Muscle of leg (tissue), 11 donors: ENCODE results near the gene IFT172. TPM values are rescaled to one million over a fixed set of nuclear protein-coding genes. Genes with fewer than 3 reads are reported as not detected.

Experiments
- DNase-seq: peaks from one replicate; pipeline ENCODE4 v3.0.0; 2013
- H3K27ac ChIP-seq: one replicate; pipeline ENCODE4 v1.5.1; 2013; ENCODE audit warnings: mild to moderate bottlenecking, low read length, control low read depth
- H3K27me3 ChIP-seq: one replicate; pipeline ENCODE4 v1.6.1; 2013; ENCODE audit warnings: low read length; ENCODE audit not compliant: control insufficient read depth, insufficient read depth
- H3K36me3 ChIP-seq: one replicate; pipeline ENCODE4 v1.6.1; 2013; ENCODE audit warnings: low read length; ENCODE audit not compliant: control insufficient read depth, insufficient read depth
- H3K4me1 ChIP-seq: one replicate; pipeline ENCODE4 v1.6.1; 2013; ENCODE audit warnings: low read length; ENCODE audit not compliant: control insufficient read depth, insufficient read depth
- H3K4me3 ChIP-seq: one replicate; pipeline ENCODE4 v1.5.1; 2013; ENCODE audit warnings: low read length, control low read depth
- H3K9me3 ChIP-seq: replicated peaks from 2 replicates; pipeline ENCODE4 v1.6.1; 2013; ENCODE audit warnings: low read depth, low read length; ENCODE audit not compliant: control insufficient read depth
- WGBS: methylation state at CpG from one replicate; pipeline ENCODE4 v1.1.5; 2013; ENCODE audit warnings: missing lambda C conversion rate; ENCODE audit not compliant: insufficient coverage; 5-methylcytosine and 5-hydroxymethylcytosine counted together
- polyA plus RNA-seq, 8 donors: library from polyadenylated mRNA; unstranded; fragments of 120-200 nt; gene quantifications; one replicate each; pipeline versions ENCODE4 v1.2.1 to v1.2.3, GENCODE V29; 2013; ENCODE audit warnings: inconsistent platforms in 1 of 8, low replicate concordance in 1 of 8; ENCODE audit not compliant: insufficient read length in 8 of 8, insufficient read depth in 1 of 8
- total RNA-seq: library from RNA; stranded (reverse); fragments of 120-200 nt; gene quantifications from one replicate; pipeline ENCODE4 v1.2.4, GENCODE V29; 2013

The IFT172 gene
- total and polyA plus RNA-seq, 9 donors: 14.4 to 29.3 (median 19.6) TPM

DNA sequence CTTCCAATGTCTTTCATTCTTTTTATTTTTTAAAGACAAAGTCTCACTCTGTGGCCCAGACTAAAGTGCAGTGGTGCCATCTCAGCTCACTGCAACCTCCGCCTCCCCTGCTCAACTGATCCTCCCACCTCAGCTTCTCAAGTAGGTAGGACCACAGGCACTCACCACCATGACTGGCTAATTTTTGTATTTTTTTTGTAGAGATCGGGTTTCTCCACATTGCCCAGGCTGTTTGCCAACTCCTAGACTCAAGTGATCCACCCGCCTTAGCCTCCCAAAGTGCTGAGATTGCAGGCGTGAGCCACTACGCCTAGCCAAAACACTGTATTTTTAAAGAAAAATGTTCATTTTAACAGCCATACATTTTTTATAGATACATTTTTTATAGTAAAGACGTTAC lies 19.8 kb upstream of the IFT172 start:
- Histone ChIP-seq H3K27ac (no peak overlapping the region), H3K4me1 (no peaks in the 10 kb centered on the region), H3K9me3 (no peaks in the 10 kb centered on the region), H3K36me3 (no peaks in the 10 kb centered on the region), H3K27me3 (peaks cover 6% of the 10 kb centered on the region), H3K4me3 (no peak overlapping the region)
- DNase-seq: no peak
- no CpG with 5 or more reads among the region's 6 CpGs for WGBS

DNA sequence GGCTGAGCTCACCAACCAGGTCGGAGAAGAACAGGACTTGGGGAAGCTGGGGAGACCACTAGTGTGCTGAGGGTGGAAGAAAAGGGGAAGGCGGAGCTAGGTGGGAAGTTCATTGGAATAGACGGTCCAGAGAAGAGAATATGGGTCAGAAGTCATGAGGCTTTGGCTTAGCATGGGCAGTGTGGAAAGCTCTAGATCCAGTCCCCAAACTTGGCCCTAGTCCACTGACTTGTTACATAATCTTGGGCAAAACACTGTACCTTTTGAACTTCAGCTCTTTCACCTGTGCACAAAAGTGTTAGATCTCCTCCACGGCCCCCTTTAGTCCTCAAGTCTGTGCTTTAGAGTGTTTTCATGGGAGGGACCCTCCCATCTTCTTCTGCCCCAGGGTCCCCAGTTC lies 17.8 kb upstream of the IFT172 start:
- Histone ChIP-seq H3K9me3 (no peaks in the 10 kb centered on the region), H3K36me3 (no peaks in the 10 kb centered on the region), H3K4me1 (no peaks in the 10 kb centered on the region), H3K4me3 (no peak overlapping the region), H3K27me3 (peaks cover 6% of the 10 kb centered on the region), H3K27ac (no peak overlapping the region)
- 70% methylated on average over 3 of the region's 4 CpGs for WGBS
- no peak for DNase-seq

GRCh38 chr2:27506587-27506986 lies 17.0 kb upstream of the IFT172 start:
- DNase-seq: no peak
- Histone ChIP-seq H3K27me3 (peaks cover 6% of the 10 kb centered on the region), H3K27ac (no peak overlapping the region), H3K9me3 (no peaks in the 10 kb centered on the region), H3K4me3 (no peak overlapping the region), H3K36me3 (no peaks in the 10 kb centered on the region), H3K4me1 (no peaks in the 10 kb centered on the region)
- 85% methylated on average over 5 of the region's 6 CpGs for WGBS

GRCh38 chr2:27502142-27502541 lies 12.6 kb upstream of the IFT172 start:
- no peak overlapping the region for H3K4me3 ChIP-seq
- H3K27ac ChIP-seq: no peak overlapping the region
- no peak for DNase-seq
- no peaks in the 10 kb centered on the region for H3K4me1 ChIP-seq
- 25% methylated on average over 2 of the region's 4 CpGs for WGBS
- H3K36me3 ChIP-seq: no peaks in the 10 kb centered on the region
- H3K27me3 ChIP-seq: peaks cover 10% of the 10 kb centered on the region
- no peaks in the 10 kb centered on the region for H3K9me3 ChIP-seq

DNA sequence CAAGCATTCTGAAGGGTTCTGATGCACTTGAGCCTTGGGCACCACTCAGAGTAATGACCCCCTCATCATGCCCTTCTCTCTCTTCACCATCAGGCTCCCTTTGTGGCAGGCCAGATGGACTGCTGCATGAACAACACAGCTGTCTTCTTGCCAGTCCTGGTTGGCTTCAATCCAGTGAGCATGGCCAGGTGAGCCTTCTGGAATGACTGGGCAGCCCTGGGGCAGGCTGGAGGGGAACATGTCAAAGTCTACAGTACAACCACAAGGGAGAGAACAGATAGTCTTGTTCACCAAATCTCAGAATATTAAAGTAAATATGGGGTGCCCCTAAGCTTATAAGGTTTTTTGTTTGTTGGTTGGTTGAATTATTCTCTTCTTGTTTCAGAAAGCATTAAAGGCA lies 11.5 kb upstream of the IFT172 start:
- H3K4me3 ChIP-seq: no peak overlapping the region
- H3K4me1 ChIP-seq: no peaks in the 10 kb centered on the region
- H3K27ac ChIP-seq: no peak overlapping the region
- no peaks in the 10 kb centered on the region for H3K9me3 ChIP-seq
- no peak for DNase-seq
- H3K27me3 ChIP-seq: peaks cover 17% of the 10 kb centered on the region
- no peaks in the 10 kb centered on the region for H3K36me3 ChIP-seq

DNA sequence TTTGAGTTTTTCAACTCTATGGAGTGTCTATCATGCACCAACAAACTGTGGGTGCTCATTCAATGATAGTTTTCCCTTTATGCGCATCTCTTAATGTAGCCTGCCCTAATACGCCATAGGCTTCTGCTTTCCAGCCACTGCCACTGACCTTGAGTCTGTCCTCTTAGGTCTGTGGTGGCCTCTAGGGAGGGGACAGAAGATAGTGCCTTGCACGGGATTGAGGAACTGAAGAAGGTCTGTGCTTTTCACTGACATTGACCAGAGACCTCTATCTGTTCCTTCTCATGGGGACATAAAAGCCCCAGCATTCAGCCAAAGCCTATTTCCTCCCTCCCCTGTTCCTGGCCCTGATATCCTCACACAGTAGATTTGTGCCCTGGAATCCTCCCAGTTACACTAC lies 9.4 kb upstream of the IFT172 start:
- Histone ChIP-seq H3K27ac (no peak overlapping the region), H3K9me3 (no peaks in the 10 kb centered on the region), H3K36me3 (no peaks in the 10 kb centered on the region), H3K4me1 (peaks cover 9% of the 10 kb centered on the region), H3K4me3 (no peak overlapping the region), H3K27me3 (peaks cover 26% of the 10 kb centered on the region)
- no peak for DNase-seq
- 100% methylated on average over 1 of the region's 3 CpGs for WGBS

- H3K4me1 ChIP-seq: peaks cover 9% of the 10 kb centered on the region
- no peak overlapping the region for H3K4me3 ChIP-seq
- WGBS: no CpG with 5 or more reads among the region's 4 CpGs
- H3K27ac ChIP-seq: no peak overlapping the region
- peaks cover 26% of the 10 kb centered on the region for H3K27me3 ChIP-seq
- H3K36me3 ChIP-seq: peaks cover 2% of the 10 kb centered on the region
- no peak for DNase-seq
- no peaks in the 10 kb centered on the region for H3K9me3 ChIP-seq
These were observed 7.7 kb upstream of the IFT172 start for GRCh38 chr2:27497288-27497627.

DNA sequence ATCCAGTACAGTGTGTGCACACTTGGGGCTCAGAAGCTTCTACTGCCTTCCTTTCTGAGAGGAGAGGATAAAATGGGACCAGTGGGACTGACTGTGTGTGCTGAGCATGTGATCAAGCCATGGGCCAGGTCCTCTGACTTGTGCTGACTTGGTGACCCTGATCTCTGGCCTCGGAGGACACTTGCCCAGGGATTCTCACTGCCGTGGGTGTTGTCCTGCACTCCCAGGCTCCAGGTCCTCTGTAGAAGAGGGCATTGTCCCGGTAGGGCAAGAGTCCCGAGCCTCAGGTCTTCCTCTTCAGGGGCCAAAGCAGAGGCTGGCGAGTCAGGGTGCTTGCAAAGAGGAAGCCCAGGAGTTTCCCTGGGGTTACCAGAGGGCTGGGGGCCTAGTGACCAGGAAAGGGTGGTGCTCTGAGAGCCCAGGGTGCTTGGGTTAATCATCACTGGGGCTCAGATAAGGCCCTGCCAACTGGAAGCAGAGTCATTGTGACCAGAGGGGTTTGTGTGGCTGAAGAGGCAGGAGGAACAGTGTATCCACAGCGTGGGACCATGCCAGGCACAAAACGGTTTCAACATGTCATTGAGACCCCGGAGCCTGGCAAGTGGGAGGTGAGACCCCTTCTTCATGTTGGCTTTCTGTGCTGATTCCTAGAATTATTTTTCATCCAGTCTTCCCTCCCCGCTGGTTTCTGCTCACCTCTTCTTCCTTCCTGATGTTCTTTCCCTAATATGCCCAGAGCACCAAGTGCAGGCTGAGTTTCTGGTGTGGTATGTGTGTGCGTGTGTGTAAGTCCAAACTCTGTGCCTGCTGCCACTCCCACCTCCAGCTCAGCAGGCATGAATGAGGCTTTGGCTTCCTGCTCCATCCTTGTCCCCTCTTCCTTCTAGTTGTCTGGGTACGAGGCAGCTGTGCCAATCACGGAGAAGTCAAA lies 7.1 kb upstream of the IFT172 start, which contains the start of gene GCKR:
Gene GCKR (plus strand): TSS at position 483 of the 931 bp plus-strand sequence. CDS start 66 bp downstream, at position 549.
- peaks cover 9% of the 10 kb centered on the region for H3K4me1 ChIP-seq
- H3K27me3 ChIP-seq: peaks cover 26% of the 10 kb centered on the region
- no peak within 1 kb of the TSS for H3K27ac ChIP-seq
- no peaks in the 10 kb centered on the region for H3K9me3 ChIP-seq
- H3K36me3 ChIP-seq: peaks cover 2% of the 10 kb centered on the region
- no peak for DNase-seq
- 72% methylated on average over 8 of the region's 12 CpGs for WGBS
- no peak within 1 kb of the TSS for H3K4me3 ChIP-seq

- no peak overlapping the region for H3K4me3 ChIP-seq
- H3K4me1 ChIP-seq: peaks cover 9% of the 10 kb centered on the region
- peaks cover 2% of the 10 kb centered on the region for H3K36me3 ChIP-seq
- peaks cover 26% of the 10 kb centered on the region for H3K27me3 ChIP-seq
- H3K9me3 ChIP-seq: no peaks in the 10 kb centered on the region
- no peak overlapping the region for H3K27ac ChIP-seq
- DNase-seq: no peak
- WGBS: 100% methylated on average over 1 of the region's 4 CpGs
These were observed 6.4 kb upstream of the IFT172 start for GRCh38 chr2:27495840-27496356.

DNA sequence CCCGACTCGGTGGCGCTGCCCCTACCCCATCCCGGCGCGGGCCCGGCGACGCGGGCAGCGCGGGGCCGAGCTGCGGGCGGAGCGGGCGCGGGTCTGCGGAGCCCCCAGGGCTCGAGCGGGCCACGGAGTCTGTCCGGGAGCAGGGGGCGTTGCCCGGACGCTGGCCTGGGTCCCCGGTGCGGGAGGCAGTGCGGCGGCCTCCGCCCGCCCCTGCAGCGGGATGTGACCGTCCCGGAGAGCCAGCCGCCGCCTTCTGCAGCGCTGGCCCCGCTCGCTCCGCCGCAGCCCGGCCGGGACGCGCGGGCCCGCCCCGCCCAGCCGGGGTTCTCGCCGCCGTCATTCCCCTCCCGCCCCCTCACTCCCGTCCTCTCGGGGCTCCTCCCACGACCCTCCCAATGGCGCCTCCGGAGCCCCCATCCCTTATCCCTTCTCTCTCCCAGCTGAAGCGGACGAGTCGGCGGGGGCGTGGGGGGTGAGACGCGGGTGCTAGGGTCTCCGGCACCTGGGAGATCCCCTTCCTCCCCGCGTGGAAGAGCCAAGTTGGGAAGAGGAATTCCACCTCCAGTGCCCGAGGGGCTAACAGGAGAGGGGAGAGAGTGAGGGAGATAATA lies 5.5 kb upstream of the IFT172 start, which contains the start of gene FNDC4:
Gene FNDC4 (minus strand): TSS at position 257 of the 611 bp plus-strand sequence. CDS start 521 bp downstream, outside the sequence.
- Histone ChIP-seq H3K4me1 (peaks cover 9% of the 10 kb centered on the region), H3K4me3 (peak within 1 kb of the TSS; percentile 57), H3K36me3 (peaks cover 2% of the 10 kb centered on the region), H3K27ac (peak within 1 kb of the TSS; percentile 7), H3K27me3 (peaks cover 26% of the 10 kb centered on the region), H3K9me3 (no peaks in the 10 kb centered on the region)
- peak; percentile 50 for DNase-seq
- under 1% methylated on average over 57 of the region's 70 CpGs for WGBS
